ENCODE measurements around the gene PPP4R2.
A peak's percentile ranks its signal among the peaks of the same experiment; 100 is the strongest.

PPP4R2 gene

GRCh38 chr3:73031573-73032103 is 35.0 kb downstream of the PPP4R2 start:
- Histone ChIP-seq H3K14ac (ENCODE audit: low read length in 2 of 2) (no peak overlapping the region), H2AFZ (ENCODE audit: low read depth, low read length) (no peak overlapping the region), H3K4me2 (ENCODE audit: low read length, poor library complexity, severe bottlenecking) (no peak overlapping the region), H2AK5ac (ENCODE audit: low read length, severe bottlenecking) (no peak overlapping the region), H3K23ac (ENCODE audit: low read length in 2 of 2) (no peak overlapping the region), H3K4me1 (ENCODE audit: control insufficient read depth, insufficient read depth, low read depth, low read length) (peaks cover 6% of the 10 kb centered on the region), H3K9me3 (ENCODE audit: control insufficient read depth, low read length) (no peaks in the 10 kb centered on the region), H2BK5ac (ENCODE audit: low read depth, low read length, poor library complexity, severe bottlenecking) (no peak overlapping the region), H3K79me1 (replicated peaks; ENCODE audit: low read length, poor library complexity, severe bottlenecking) (no peaks in the 10 kb centered on the region), H3K18ac (ENCODE audit: low read depth in 1 of 2, low read length in 2 of 2) (no peak overlapping the region), H2BK120ac (ENCODE audit: low read depth, low read length) (no peak overlapping the region), H3K9ac (ENCODE audit: low read length) (no peak overlapping the region), H3K36me3 (ENCODE audit: control insufficient read depth in 1 of 2, insufficient read depth in 2 of 2, low read depth in 1 of 2, low read length in 2 of 2) (peaks cover 0 to 6% of the 10 kb centered on the region in 2 experiments), H4K91ac (ENCODE audit: low read length) (no peak overlapping the region), H2BK12ac (ENCODE audit: low read length in 2 of 2) (no peak overlapping the region), H4K8ac (ENCODE audit: low read length) (no peak overlapping the region), H2BK15ac (ENCODE audit: low read depth, poor library complexity, severe bottlenecking) (no peak overlapping the region), H3K4ac (ENCODE audit: low read depth in 1 of 2, low read length in 2 of 2) (peak overlapping the region in 1 of 2 experiments; percentile 26), H3K27ac (ENCODE audit: low read length, poor library complexity, severe bottlenecking) (no peak overlapping the region), H3K4me3 (ENCODE audit: insufficient read depth in 1 of 2, low read depth in 1 of 2, low read length in 2 of 2) (no peak overlapping the region), H3K27me3 (ENCODE audit: control insufficient read depth in 1 of 2, insufficient read depth in 1 of 2, low read length in 2 of 2) (no peaks in the 10 kb centered on the region)
- DNase-seq = no peak
- WGBS = no CpG with 5 or more reads among the region's 2 CpGs

GRCh38 chr3:73036694-73037591 is 40.3 kb downstream of the PPP4R2 start:
- no peak overlapping the region for H3K18ac ChIP-seq (ENCODE audit: low read depth in 1 of 2, low read length in 2 of 2)
- no CpG with 5 or more reads among the region's 3 CpGs for WGBS

GRCh38 chr3:73041537-73041936 is 44.9 kb downstream of the PPP4R2 start:
- Histone ChIP-seq H3K36me3 (ENCODE audit: control insufficient read depth in 1 of 2, insufficient read depth in 2 of 2, low read depth in 1 of 2, low read length in 2 of 2) (no peaks in the 10 kb centered on the region), H4K8ac (ENCODE audit: low read length) (no peak overlapping the region), H2BK15ac (ENCODE audit: low read depth, poor library complexity, severe bottlenecking) (no peak overlapping the region), H2AFZ (ENCODE audit: low read depth, low read length) (no peak overlapping the region), H3K9ac (ENCODE audit: low read length) (peak overlapping the region; percentile 29), H2BK12ac (ENCODE audit: low read length in 2 of 2) (no peak overlapping the region), H3K27ac (ENCODE audit: low read length, poor library complexity, severe bottlenecking) (no peak overlapping the region), H4K91ac (ENCODE audit: low read length) (no peak overlapping the region), H3K4me2 (ENCODE audit: low read length, poor library complexity, severe bottlenecking) (no peak overlapping the region), H3K79me1 (replicated peaks; ENCODE audit: low read length, poor library complexity, severe bottlenecking) (no peaks in the 10 kb centered on the region), H3K4ac (ENCODE audit: low read depth in 1 of 2, low read length in 2 of 2) (no peak overlapping the region), H3K4me3 (ENCODE audit: insufficient read depth in 1 of 2, low read depth in 1 of 2, low read length in 2 of 2) (no peak overlapping the region), H3K18ac (ENCODE audit: low read depth in 1 of 2, low read length in 2 of 2) (no peak overlapping the region), H2BK120ac (ENCODE audit: low read depth, low read length) (no peak overlapping the region), H3K23ac (ENCODE audit: low read length in 2 of 2) (no peak overlapping the region), H3K14ac (ENCODE audit: low read length in 2 of 2) (no peak overlapping the region), H2BK5ac (ENCODE audit: low read depth, low read length, poor library complexity, severe bottlenecking) (no peak overlapping the region), H2AK5ac (ENCODE audit: low read length, severe bottlenecking) (no peak overlapping the region), H3K27me3 (ENCODE audit: control insufficient read depth in 1 of 2, insufficient read depth in 1 of 2, low read length in 2 of 2) (no peaks in the 10 kb centered on the region), H3K9me3 (ENCODE audit: control insufficient read depth, low read length) (no peaks in the 10 kb centered on the region), H3K4me1 (ENCODE audit: control insufficient read depth, insufficient read depth, low read depth, low read length) (peaks cover 2% of the 10 kb centered on the region)
- 82% methylated on average over 3 of the region's 3 CpGs for WGBS
- DNase-seq = no peak

More at GRCh38 chr3:73036694-73037591, 40.3 kb downstream of the PPP4R2 start:
- DNase-seq = peak; percentile 37
- no peaks in the 10 kb centered on the region for H3K79me1 ChIP-seq (replicated peaks; ENCODE audit: low read length, poor library complexity, severe bottlenecking)
- no peak overlapping the region for H3K14ac ChIP-seq (ENCODE audit: low read length in 2 of 2)
- H3K4me3 ChIP-seq (ENCODE audit: insufficient read depth in 1 of 2, low read depth in 1 of 2, low read length in 2 of 2) = no peak overlapping the region
- no peak overlapping the region for H2BK5ac ChIP-seq (ENCODE audit: low read depth, low read length, poor library complexity, severe bottlenecking)
- H2BK120ac ChIP-seq (ENCODE audit: low read depth, low read length) = no peak overlapping the region
- H3K27ac ChIP-seq (ENCODE audit: low read length, poor library complexity, severe bottlenecking) = no peak overlapping the region
- H2AFZ ChIP-seq (ENCODE audit: low read depth, low read length) = no peak overlapping the region
- no peak overlapping the region for H2AK5ac ChIP-seq (ENCODE audit: low read length, severe bottlenecking)
- H2BK12ac ChIP-seq (ENCODE audit: low read length in 2 of 2) = no peak overlapping the region
- peaks cover 3% of the 10 kb centered on the region for H3K4me1 ChIP-seq (ENCODE audit: control insufficient read depth, insufficient read depth, low read depth, low read length)
- H4K8ac ChIP-seq (ENCODE audit: low read length) = no peak overlapping the region
- no peaks in the 10 kb centered on the region for H3K27me3 ChIP-seq (ENCODE audit: control insufficient read depth in 1 of 2, insufficient read depth in 1 of 2, low read length in 2 of 2)
- H3K4ac ChIP-seq (ENCODE audit: low read depth in 1 of 2, low read length in 2 of 2) = no peak overlapping the region
- no peak overlapping the region for H3K23ac ChIP-seq (ENCODE audit: low read length in 2 of 2)
- H3K4me2 ChIP-seq (ENCODE audit: low read length, poor library complexity, severe bottlenecking) = no peak overlapping the region
- no peak overlapping the region for H2BK15ac ChIP-seq (ENCODE audit: low read depth, poor library complexity, severe bottlenecking)
- no peak overlapping the region for H3K9ac ChIP-seq (ENCODE audit: low read length)
- H4K91ac ChIP-seq (ENCODE audit: low read length) = no peak overlapping the region
- no peaks in the 10 kb centered on the region for H3K36me3 ChIP-seq (ENCODE audit: control insufficient read depth in 1 of 2, insufficient read depth in 2 of 2, low read depth in 1 of 2, low read length in 2 of 2)
- no peaks in the 10 kb centered on the region for H3K9me3 ChIP-seq (ENCODE audit: control insufficient read depth, low read length)

- no peak overlapping the region for H4K8ac ChIP-seq (ENCODE audit: low read length)
- no peak overlapping the region for H3K4ac ChIP-seq (ENCODE audit: low read depth in 1 of 2, low read length in 2 of 2)
- peaks cover 2% of the 10 kb centered on the region for H3K4me1 ChIP-seq (ENCODE audit: control insufficient read depth, insufficient read depth, low read depth, low read length)
- H3K23ac ChIP-seq (ENCODE audit: low read length in 2 of 2) = no peak overlapping the region
- H3K4me2 ChIP-seq (ENCODE audit: low read length, poor library complexity, severe bottlenecking) = no peak overlapping the region
- no peaks in the 10 kb centered on the region for H3K9me3 ChIP-seq (ENCODE audit: control insufficient read depth, low read length)
- H3K4me3 ChIP-seq (ENCODE audit: insufficient read depth in 1 of 2, low read depth in 1 of 2, low read length in 2 of 2) = no peak overlapping the region
- WGBS = no CpG with 5 or more reads among the region's 1 CpG
- no peak overlapping the region for H2AK5ac ChIP-seq (ENCODE audit: low read length, severe bottlenecking)
- H2BK15ac ChIP-seq (ENCODE audit: low read depth, poor library complexity, severe bottlenecking) = no peak overlapping the region
- DNase-seq = no peak
- H3K18ac ChIP-seq (ENCODE audit: low read depth in 1 of 2, low read length in 2 of 2) = no peak overlapping the region
- no peak overlapping the region for H3K14ac ChIP-seq (ENCODE audit: low read length in 2 of 2)
- no peak overlapping the region for H3K9ac ChIP-seq (ENCODE audit: low read length)
- H3K36me3 ChIP-seq (ENCODE audit: control insufficient read depth in 1 of 2, insufficient read depth in 2 of 2, low read depth in 1 of 2, low read length in 2 of 2) = peaks cover 5 to 7% of the 10 kb centered on the region in 2 experiments
- no peak overlapping the region for H2BK120ac ChIP-seq (ENCODE audit: low read depth, low read length)
- no peaks in the 10 kb centered on the region for H3K79me1 ChIP-seq (replicated peaks; ENCODE audit: low read length, poor library complexity, severe bottlenecking)
- no peak overlapping the region for H3K27ac ChIP-seq (ENCODE audit: low read length, poor library complexity, severe bottlenecking)
- no peak overlapping the region for H2BK12ac ChIP-seq (ENCODE audit: low read length in 2 of 2)
- H2BK5ac ChIP-seq (ENCODE audit: low read depth, low read length, poor library complexity, severe bottlenecking) = no peak overlapping the region
- no peaks in the 10 kb centered on the region for H3K27me3 ChIP-seq (ENCODE audit: control insufficient read depth in 1 of 2, insufficient read depth in 1 of 2, low read length in 2 of 2)
- H4K91ac ChIP-seq (ENCODE audit: low read length) = no peak overlapping the region
- no peak overlapping the region for H2AFZ ChIP-seq (ENCODE audit: low read depth, low read length)
Observed at GRCh38 chr3:73043414-73043813, 46.8 kb downstream of the PPP4R2 start.

All from mesenchymal stem cell (in vitro differentiated cells and primary cell).